Uterus (tissue), 2 donors: ENCODE measurements around the gene CPED1.

Source experiments
- CTCF ChIP-seq, 4 experiments: fragments of 200-600 bp in 2 of 4; fragments of 450-650 bp in 2 of 4; sonication (generic) in 2 of 4; IDR thresholded peaks; one replicate each; pipeline ENCODE4 v1.5.1; 2016 to 2019; ENCODE audit warnings: antibody characterized with exemption in 4 of 4, mild to moderate bottlenecking in 2 of 4, moderate library complexity in 1 of 4
- POLR2A ChIP-seq, 2 donors: fragments of 450-650 bp; IDR thresholded peaks; one replicate each; pipeline ENCODE4 v1.6.1; 2016; ENCODE audit warnings: antibody characterized with exemption in 2 of 2, mild to moderate bottlenecking in 1 of 2, moderate library complexity in 1 of 2

DNA sequence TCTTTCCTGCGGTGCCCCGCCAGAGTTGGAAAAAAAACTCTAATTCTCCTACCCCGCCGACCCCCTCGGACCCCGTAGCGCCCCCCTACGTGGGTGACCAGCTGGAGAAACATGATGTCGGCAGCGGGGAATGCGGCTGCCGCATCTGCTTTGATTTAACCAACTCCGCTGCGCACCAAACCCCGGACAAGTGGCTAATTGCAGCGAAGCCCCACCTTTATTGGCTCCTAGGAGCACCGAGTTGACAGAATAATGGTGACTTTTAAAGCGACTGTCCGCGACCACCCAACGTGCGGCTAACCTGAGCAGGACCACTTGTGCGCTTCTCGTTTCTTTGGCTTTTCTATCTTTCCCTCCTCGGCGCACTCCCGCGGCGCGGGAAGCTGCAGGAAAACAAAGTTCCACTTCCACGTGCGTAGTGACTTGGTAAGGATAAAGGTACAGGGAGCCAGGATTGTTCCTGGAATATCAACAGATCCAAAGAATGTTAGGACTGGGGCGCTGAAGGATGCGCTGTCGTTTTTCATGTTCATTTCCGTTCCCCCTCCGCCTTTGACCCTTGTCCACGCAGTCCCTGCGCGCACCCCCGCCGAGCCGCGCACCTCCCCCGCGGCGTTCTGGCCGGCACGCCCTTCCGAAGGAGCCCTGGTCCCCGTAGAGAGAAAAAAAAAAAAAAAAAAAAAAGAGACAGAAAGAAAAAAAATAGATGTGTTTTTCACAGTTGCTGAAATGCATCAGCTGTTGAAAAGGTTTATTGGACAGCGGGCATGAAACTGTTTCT lies 341.7 kb downstream of the CPED1 start:
- TF ChIP-seq CTCF (IDR thresholded peaks at IDR 0.05): no peak
- TF ChIP-seq POLR2A (IDR thresholded peaks at IDR 0.05): no peak
